Upper lobe of left lung (tissue), 6 donors: ENCODE data around the gene IL1RAPL2. TPM values are rescaled to one million over a fixed set of nuclear protein-coding genes. Genes with fewer than 3 reads are reported as not detected.

Source experiments
- ATAC-seq, 2 donors: fragments of 200-7000 bp; cut with Tn5 transposase; one replicate each; pipeline ENCODE4 v1.9.1; 2022; ENCODE audit warnings: mild to moderate bottlenecking in 2 of 2, moderate library complexity in 2 of 2; ENCODE audit not compliant: low FRiP score in 2 of 2
- DNase-seq, 2 donors: peaks; one replicate each; pipeline ENCODE4 v3.0.0-alpha.2; 2019 to 2020
- H3K27ac ChIP-seq, 4 donors: fragments of 200-600 bp; sonication (generic); one replicate each; pipeline ENCODE4 v1.5.1; 2016 to 2019
- H3K27me3 ChIP-seq, 4 donors: fragments of 200-600 bp; sonication (generic); one replicate each; pipeline ENCODE4 v1.5.1; 2017 to 2019
- H3K36me3 ChIP-seq, 4 donors: fragments of 200-600 bp; sonication (generic); one replicate each; pipeline ENCODE4 v1.5.1; 2016 to 2019
- H3K4me1 ChIP-seq, 4 donors: fragments of 200-600 bp; sonication (generic); one replicate each; pipeline ENCODE4 v1.5.1; 2018 to 2019
- H3K4me3 ChIP-seq, 4 donors: fragments of 200-600 bp; sonication (generic); one replicate each; pipeline ENCODE4 v1.5.1; 2017 to 2019; ENCODE audit warnings: mild to moderate bottlenecking in 2 of 4, moderate library complexity in 1 of 4
- H3K9me3 ChIP-seq, 4 donors: fragments of 200-600 bp; sonication (generic); one replicate each; pipeline ENCODE4 v1.5.1; 2018 to 2019
- EP300 ChIP-seq, 4 donors: sonication (generic); formaldehyde crosslinking; IDR thresholded peaks; one replicate each; pipeline ENCODE4 v1.5.1; 2017; ENCODE audit warnings: antibody characterized with exemption in 4 of 4, control low read depth in 2 of 4
- POLR2A ChIP-seq, 4 donors: fragments of 450-650 bp; IDR thresholded peaks; one replicate each; pipeline ENCODE4 v1.5.1; 2016 to 2017; ENCODE audit warnings: antibody characterized with exemption in 4 of 4, mild to moderate bottlenecking in 2 of 4
- POLR2AphosphoS5 ChIP-seq, 2 donors: sonication (generic); formaldehyde crosslinking; IDR thresholded peaks; one replicate each; pipeline ENCODE4 v1.5.1; 2017; ENCODE audit warnings: antibody characterized with exemption in 2 of 2
- WGBS, 2 donors: methylation state at CpG; one replicate each; pipeline ENCODE4 v1.1.5; 2017 to 2018; 5-methylcytosine and 5-hydroxymethylcytosine counted together
- total RNA-seq, 6 donors: library from RNA; depleted of rRNA in 4 of 6; stranded (reverse); fragments of >200 nt in 4 of 6; gene quantifications; one replicate each; pipeline versions ENCODE4 v1.1.0 to v1.2.1, GENCODE V29; 2016 to 2021
- TF ChIP-seq, protein P1 (sequence below), 6 experiments: fragments of 450-650 bp in 4 of 6; fragments of 200-600 bp in 2 of 6; sonication (generic) in 2 of 6; IDR thresholded peaks; one replicate each; pipeline ENCODE4 v1.5.1; 2016 to 2019; ENCODE audit warnings: antibody characterized with exemption in 6 of 6
- donor health status: DM: no; HTN: no; CAD: no; lungs with moderate emphysema.
- donor health status: DM: no; HTN: yes; CAD: no; lungs with severe emphysema.

IL1RAPL2 gene
- total RNA-seq, 6 donors from 2014 or later = not detected

DNA sequence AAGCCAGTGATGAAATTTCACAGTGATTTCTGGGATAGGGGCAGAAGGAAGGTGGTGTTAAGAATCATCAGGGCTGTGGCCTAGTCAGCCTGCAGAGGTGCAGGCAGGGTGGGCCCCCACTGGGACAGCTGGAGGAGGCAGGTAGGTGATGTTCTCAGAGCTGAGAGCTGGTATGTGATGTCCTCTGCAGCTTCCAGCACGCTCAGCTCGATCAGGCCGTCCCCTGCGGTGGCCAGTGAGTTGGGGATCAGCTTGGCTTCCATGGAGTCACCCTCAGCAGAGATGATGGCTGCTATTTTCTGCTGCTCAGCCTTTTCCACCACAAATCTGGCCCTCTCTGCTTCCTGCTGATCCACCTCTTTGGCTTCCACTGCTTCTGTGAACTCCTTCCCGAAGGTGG, 81.1 kb downstream of the IL1RAPL2 start:
- ATAC-seq = no peak
- WGBS, 2 donors = 89% methylated on average over 4 to 5 of the region's 5 CpGs
- H3K4me3 ChIP-seq = no peak overlapping the region
- no peak for TF ChIP-seq EP300 (IDR thresholded peaks at IDR 0.05)
- no peak for TF ChIP-seq POLR2AphosphoS5 (IDR thresholded peaks at IDR 0.05)
- TF ChIP-seq, protein P1, sequence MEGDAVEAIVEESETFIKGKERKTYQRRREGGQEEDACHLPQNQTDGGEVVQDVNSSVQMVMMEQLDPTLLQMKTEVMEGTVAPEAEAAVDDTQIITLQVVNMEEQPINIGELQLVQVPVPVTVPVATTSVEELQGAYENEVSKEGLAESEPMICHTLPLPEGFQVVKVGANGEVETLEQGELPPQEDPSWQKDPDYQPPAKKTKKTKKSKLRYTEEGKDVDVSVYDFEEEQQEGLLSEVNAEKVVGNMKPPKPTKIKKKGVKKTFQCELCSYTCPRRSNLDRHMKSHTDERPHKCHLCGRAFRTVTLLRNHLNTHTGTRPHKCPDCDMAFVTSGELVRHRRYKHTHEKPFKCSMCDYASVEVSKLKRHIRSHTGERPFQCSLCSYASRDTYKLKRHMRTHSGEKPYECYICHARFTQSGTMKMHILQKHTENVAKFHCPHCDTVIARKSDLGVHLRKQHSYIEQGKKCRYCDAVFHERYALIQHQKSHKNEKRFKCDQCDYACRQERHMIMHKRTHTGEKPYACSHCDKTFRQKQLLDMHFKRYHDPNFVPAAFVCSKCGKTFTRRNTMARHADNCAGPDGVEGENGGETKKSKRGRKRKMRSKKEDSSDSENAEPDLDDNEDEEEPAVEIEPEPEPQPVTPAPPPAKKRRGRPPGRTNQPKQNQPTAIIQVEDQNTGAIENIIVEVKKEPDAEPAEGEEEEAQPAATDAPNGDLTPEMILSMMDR (IDR thresholded peaks at IDR 0.05) = no peak
- peak in 1 of 2 donors; percentile 15 for DNase-seq
- no peaks in the 10 kb centered on the region for H3K9me3 ChIP-seq
- no peak overlapping the region for H3K27ac ChIP-seq
- no peaks in the 10 kb centered on the region for H3K4me1 ChIP-seq
- H3K27me3 ChIP-seq = no peaks in the 10 kb centered on the region
- H3K36me3 ChIP-seq = no peaks in the 10 kb centered on the region

DNA sequence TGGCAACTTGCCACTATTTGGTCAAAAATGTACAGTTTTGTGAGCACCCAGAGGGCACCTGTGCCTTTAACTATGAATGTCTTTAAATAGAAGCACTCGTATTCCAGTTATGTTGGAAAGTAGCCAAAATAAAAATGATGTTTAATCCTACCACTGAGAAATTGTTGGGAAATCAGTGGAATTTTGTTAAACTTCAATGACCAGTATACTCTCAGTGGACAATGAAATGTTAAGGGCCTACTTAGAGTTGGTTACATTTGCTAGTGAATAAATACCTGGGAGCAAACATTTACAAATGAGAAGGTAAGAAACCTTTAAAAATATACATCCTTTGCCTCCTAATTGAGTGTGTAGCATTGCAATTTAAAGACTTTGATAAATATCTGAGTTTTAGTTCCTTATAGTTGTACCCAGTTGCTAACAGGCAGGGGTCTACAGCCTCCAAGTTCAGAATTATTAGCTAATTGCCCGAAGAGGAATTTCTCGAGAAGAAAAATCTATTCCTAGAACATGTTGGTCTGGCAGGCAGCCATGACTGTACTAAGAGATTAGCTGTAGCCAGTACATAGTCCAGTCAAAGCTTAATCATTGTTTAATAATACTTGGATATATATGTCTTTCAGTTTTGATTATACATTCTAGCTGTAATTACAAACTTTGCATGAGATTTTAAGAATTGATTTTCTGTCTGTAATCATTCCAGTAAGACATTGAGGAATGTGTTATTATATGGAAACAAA, 93.2 kb downstream of the IL1RAPL2 start:
- DNase-seq (peak in 1 of 2 donors; percentile 56), ATAC-seq (no peak)
- H3K27me3 ChIP-seq = no peaks in the 10 kb centered on the region
- 6 to 22% methylated on average over 3 of the region's 3 CpGs for WGBS, 2 donors
- peaks cover 0 to 4% (median 0%) of the 10 kb centered on the region in 4 donors for H3K4me1 ChIP-seq
- H3K4me3 ChIP-seq = no peak overlapping the region
- H3K27ac ChIP-seq = no peak overlapping the region
- H3K9me3 ChIP-seq = no peaks in the 10 kb centered on the region
- no peaks in the 10 kb centered on the region for H3K36me3 ChIP-seq
- TF ChIP-seq, protein P1 (IDR thresholded peaks at IDR 0.05) = no peak
- TF ChIP-seq POLR2AphosphoS5 (IDR thresholded peaks at IDR 0.05) = no peak
- TF ChIP-seq EP300 (IDR thresholded peaks at IDR 0.05) = peak in 1 of 4 donors; percentile 10
- TF ChIP-seq POLR2A (IDR thresholded peaks at IDR 0.05) = no peak

GRCh38 chrX:104660092-104660491, 94.1 kb downstream of the IL1RAPL2 start:
- Histone ChIP-seq H3K4me1 (peaks cover 0 to 4% (median 0%) of the 10 kb centered on the region in 4 donors), H3K36me3 (no peaks in the 10 kb centered on the region), H3K27me3 (no peaks in the 10 kb centered on the region), H3K4me3 (no peak overlapping the region), H3K9me3 (no peaks in the 10 kb centered on the region), H3K27ac (no peak overlapping the region)
- no peak for TF ChIP-seq POLR2AphosphoS5 (IDR thresholded peaks at IDR 0.05)
- WGBS, 2 donors = 61 to 62% methylated on average over 3 of the region's 3 CpGs
- ATAC-seq (no peak), DNase-seq (no peak)

DNA sequence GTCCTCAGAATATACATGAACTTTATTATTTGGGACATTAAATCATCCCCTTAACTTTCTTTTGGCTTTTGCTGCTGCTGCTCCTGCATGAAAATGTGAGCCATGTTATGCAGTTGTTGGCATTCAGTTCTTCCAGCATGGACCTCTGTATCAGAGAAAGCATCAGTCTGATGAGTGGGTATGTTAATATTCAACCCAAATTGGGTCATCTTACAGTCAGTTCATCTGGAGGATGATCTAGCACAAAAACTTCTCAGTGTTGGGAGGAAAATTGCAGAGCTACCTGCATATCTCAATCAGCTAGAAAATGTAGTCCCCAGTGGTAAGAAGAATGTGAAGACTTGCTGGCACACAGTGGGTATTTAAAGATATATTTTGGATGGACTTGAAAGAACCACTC, 96.7 kb downstream of the IL1RAPL2 start:
- Histone ChIP-seq H3K9me3 (no peaks in the 10 kb centered on the region), H3K4me1 (peaks cover 0 to 4% (median 0%) of the 10 kb centered on the region in 4 donors), H3K27ac (no peak overlapping the region), H3K36me3 (no peaks in the 10 kb centered on the region), H3K27me3 (no peaks in the 10 kb centered on the region), H3K4me3 (no peak overlapping the region)
- DNase-seq (no peak), ATAC-seq (no peak)
- TF ChIP-seq POLR2A (IDR thresholded peaks at IDR 0.05) (no peak), EP300 (IDR thresholded peaks at IDR 0.05) (no peak), POLR2AphosphoS5 (IDR thresholded peaks at IDR 0.05) (no peak)
- TF ChIP-seq, protein P1 (IDR thresholded peaks at IDR 0.05) = no peak

DNA sequence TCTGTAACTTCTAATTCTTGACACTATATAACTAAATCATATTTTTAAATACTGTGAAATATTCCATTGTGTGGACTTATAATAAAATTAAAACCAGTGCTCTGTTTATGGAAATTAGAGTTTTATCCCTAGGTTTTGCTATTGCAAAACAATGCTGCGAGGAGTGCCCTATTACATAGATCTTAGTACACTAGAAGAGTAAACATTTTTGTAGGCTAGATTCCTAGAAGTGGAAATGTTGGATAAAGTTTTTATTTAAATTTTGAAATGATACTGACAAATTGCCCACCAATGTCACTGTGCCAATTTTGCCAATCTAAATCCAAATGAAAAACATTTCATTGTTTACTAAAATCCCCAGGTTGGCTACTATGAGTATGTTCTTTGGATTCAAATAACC, 99.7 kb downstream of the IL1RAPL2 start:
- ATAC-seq (no peak), DNase-seq (no peak)
- Histone ChIP-seq H3K36me3 (no peaks in the 10 kb centered on the region), H3K4me1 (no peaks in the 10 kb centered on the region), H3K4me3 (no peak overlapping the region), H3K27ac (no peak overlapping the region), H3K9me3 (no peaks in the 10 kb centered on the region), H3K27me3 (no peaks in the 10 kb centered on the region)
- TF ChIP-seq, protein P1 (IDR thresholded peaks at IDR 0.05) = no peak
- TF ChIP-seq POLR2AphosphoS5 (IDR thresholded peaks at IDR 0.05) (no peak), EP300 (IDR thresholded peaks at IDR 0.05) (no peak), POLR2A (IDR thresholded peaks at IDR 0.05) (no peak)
- 68 to 71% methylated on average over 1 of the region's 1 CpG for WGBS, 2 donors
